AG08396 (cell line): ENCODE data around the gene IDH3A.

Experiments
- DNase-seq: peaks from one replicate; pipeline ENCODE4 v3.0.0; 2012; ENCODE audit warnings: low spot score, mixed read lengths

IDH3A gene

DNA sequence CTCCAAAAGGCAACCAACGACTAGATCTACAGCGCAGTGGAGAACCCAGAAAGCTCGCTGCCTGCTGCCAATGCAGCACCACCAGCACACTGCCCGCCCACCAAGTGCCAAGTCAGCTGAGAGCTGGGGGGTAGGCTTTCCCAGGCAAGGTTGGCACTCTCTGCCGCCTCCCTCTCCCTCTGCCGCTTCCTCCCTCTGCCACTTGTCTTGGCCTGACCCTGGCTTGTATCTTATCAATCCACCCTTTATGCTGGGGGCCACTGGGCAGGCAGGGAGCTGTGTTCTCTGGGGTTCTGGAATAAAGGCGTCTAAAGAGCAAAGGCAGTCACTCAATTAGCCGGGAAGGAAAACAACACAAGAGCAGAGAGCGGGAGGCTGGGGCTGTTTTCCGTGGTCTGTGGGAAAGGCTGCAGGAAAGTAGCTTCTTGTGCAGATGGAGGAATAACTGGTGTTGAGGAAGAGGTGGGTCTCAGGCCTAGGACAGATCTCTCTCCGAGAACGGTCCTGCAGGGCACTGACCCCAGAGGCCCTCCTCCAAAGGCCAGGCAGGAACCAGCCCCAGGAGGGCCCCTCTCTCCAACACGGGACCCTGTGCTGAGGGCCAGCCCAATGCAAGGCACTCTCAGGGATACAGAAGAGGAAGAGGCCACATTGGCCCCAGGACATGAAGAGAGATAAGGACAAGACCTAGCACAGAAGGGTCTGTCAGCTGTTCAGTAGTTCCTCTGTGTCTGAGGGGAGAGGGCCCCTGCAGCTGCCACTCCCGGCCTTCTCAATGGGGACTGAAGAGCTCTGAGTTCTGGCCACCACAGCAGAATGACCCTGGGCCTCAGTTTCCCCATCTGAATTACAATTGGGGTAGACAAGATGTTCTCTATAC is 54.4 kb downstream of the IDH3A start:
- DNase-seq, result no peak

DNA sequence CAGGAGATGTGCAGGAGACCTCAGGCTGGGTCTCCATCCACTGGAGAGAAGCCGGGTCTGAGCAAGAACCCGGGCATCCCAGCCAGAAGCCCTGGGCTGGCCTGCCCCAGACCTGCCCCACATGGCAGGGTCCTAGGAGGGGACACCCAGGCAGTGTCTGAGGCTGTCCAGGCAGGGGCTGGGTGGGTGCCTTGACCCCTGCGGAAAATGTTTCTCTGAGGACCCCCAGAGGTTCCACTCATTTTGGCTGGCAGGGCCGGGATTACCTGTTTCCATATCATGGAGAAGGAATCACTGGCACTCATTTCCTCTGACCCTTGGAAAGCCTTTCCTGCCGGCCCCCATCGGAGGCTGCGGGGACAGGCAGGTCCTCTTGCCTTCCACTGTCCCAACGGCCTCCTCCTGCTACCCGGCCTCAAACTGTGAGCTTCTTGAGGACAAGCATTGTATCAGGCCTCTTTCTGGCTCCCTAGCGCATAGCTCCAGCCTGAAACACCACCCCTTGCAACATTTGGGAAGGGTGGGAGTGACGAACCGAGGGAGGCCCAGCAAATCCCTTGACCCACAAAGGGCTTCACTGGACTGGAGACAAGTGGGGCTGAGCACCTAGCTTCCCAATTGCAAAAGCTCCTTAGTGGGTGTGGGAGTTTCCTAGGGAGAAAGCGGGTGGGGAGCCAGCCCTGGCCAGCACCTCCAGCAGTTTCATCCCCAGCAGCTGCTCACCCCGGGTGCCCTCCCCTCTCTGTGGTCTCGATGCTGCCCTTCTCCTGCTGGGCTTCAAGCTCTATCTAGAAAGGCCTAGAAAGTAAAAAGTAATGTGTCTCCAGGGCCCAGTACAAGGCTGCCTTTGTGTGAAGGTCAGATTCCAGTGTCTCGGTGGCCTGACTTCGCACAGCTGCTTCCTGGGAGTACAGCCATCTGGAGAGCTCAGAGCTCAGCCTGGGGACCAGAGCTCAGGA is 55.5 kb downstream of the IDH3A start:
- DNase-seq, result no peak

DNA sequence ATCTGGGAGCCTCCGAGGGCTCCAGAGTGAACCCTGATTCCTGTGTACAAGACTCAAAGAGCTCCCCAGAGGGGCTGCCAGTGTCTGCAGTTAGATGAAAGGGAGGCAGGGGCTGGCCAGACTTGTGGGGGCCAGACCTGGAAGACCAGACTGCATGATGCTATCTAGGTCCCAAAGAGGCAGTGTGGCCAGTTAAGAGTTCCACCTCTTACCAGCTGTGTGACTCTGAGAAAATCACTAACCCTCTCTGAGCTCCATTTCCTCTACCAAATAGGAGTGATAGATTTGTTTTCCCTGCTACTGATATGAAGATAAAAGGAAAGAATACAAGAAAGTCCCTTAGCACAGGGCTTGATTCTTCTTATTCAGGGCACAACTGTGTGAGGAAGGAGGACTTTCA is 56.2 kb downstream of the IDH3A start:
- DNase-seq, result no peak

DNA sequence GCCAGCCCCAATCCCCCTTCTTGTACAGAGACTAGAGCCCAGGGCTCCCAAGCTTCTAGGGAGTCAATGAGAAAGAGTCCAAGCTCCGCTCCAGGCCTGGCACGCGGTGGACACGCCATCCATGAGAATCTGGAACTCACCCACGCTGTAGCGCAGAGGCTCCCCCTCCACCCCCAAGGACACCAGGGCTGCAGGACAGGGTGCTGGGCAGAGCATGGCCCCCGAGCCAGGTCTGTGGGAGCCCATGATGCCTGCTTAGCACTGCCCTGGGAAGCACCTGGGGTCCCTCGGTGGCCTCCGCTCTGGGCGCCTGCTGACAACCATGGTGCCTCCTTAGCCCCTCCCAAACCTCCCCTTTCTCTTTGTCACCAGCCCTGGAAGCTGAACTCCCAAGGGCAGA is 56.7 kb downstream of the IDH3A start:
- no peak for DNase-seq

DNA sequence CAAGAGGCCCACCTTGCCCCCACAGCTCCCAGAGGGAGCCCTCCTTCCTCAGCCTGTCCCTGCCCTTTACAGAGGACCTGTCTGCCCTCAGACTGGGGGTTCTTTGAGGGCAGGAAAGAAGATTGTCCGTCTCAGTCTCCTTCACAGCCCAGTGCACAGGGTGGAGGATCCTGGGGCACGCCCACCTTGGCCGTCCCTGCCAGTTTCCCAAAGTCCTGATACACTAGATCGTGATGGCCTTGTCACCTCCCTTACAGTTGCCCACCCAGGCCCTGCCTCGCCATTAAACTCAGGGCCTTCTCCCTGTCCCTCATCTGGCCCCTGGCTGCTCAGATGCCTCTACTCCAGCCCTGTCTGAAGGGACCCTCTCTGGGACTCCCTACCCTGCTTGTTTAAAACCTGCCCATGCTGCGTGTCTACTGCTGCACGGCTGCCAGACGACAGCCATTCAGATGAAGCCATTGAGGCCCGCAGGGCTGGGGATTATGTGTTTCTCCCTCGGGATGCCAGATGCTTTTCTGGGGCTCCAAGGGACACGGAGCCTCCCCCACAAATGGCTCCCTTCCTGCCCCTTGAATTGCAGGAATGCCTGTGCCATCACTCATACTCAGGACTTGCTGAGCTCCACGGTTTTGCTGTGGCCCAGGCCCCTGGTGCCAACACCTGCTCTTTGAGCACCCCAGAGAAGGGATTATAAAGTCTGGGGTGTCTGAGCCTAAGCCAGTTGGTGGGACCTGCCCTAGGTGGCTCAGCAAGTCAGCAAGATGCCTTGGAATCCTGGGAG is 57.4 kb downstream of the IDH3A start:
- DNase-seq, result peak; percentile 17

DNA sequence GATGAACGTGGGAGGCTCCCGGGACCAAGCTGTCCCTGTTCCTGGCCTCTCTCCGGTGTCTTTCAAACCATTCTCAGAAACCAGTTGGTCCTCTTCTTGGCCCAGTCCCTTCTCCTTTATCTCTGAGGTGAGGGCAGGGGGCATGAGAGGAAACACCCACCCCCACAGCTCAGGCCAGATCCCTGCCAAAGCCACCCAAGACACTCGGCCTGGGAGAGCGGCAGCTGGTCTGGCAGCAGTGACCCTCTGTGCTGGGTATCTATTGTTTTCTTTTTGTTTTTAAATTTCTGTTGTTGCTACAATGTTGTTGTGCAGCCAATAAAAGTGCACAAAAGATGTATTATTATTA is 57.9 kb downstream of the IDH3A start:
- DNase-seq, result no peak

DNA sequence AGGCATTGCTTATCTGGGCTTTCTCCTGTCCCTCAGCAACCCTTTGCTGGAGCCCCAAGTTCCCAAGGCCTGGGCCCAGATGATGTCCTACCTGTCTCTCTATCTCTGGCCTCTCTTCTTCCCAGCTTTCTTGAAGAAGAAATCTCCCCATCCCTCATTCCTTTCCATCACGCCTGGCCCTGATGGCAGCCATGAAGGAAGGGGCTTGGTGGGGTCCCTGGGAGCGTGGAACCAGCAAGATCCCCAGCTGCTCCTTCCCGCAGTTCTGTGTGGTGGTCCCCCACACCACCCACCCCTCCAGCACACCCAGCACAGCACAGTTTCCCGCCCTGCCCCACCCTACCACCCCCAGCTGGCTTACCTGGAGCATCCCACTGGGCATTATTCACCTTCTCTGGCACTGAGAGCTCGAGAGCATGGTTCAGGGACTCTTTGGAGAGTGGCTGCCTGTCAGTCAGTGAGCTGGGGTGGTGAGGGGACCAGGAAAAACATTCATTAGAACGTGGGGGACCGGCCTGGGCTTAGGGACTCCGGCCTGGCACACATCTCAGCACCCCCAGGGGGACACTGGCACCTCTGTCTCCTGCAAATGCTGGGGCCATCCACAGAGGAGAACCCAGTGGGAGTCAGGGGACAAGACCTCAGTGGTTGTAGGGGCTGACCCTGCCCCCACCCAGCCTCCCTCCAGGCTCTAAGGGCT is 58.6 kb downstream of the IDH3A start:
- DNase-seq, result peak; percentile 1

DNA sequence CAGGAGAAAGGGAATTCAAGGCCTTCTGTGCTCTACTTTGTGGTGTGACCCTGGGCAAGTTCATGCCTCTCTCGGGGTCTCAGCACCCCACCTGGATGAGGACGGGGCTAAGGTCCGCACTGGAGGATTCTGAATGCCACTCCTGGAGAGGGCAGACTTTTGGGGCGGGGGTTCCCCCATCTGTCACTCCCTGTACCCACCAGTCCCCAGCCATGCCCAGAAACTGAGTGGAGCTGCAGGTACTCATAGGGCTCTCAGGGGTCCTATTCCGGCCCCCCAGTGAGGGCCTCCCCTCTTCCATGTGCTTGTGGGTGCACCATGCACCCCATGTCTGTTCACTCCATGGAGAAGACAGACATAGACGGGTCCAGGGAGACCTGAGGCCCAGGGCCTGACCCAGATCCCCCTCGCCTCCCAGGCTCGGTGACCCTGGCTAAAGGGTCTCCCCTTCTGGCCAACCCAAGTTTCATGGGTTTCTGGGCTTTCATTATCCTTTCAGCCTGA is 59.2 kb downstream of the IDH3A start:
- DNase-seq, result peak; percentile 1

DNA sequence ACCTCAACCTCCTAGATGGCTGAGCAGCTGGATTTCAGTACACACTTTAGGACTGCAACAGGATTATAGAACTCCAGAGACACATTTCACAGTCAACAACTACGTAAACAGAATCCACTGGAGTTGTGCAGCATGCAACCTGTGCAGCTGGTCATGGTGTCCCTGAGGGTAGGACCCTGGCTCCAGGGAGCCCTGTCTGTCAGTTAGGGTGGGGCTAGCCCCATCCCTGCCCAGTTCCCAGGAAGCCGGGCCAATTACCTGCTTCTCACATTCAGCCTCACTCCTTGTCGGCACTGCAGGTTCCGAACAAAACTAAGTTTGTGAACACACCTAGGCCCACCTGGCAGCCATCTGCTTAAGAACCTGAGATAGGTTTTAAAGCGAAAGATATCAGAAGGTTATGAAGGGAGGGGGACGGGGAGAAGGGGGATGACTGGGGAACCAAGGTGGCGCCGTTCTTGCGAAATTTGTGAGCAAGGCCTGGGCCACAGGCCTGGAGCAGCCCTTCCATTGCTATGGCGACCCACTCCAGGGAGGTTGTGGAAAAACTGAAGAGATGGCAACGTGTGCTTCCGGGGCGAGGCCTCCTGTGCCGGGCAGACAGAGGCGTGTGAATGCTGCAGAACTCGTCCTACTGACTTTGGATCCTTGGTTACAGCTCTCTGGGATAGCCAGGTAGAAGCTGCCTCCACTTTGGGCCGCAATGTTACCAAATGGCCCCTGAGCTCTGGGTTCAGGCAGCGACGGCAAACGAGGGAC is 59.9 kb downstream of the IDH3A start:
- no peak for DNase-seq

DNA sequence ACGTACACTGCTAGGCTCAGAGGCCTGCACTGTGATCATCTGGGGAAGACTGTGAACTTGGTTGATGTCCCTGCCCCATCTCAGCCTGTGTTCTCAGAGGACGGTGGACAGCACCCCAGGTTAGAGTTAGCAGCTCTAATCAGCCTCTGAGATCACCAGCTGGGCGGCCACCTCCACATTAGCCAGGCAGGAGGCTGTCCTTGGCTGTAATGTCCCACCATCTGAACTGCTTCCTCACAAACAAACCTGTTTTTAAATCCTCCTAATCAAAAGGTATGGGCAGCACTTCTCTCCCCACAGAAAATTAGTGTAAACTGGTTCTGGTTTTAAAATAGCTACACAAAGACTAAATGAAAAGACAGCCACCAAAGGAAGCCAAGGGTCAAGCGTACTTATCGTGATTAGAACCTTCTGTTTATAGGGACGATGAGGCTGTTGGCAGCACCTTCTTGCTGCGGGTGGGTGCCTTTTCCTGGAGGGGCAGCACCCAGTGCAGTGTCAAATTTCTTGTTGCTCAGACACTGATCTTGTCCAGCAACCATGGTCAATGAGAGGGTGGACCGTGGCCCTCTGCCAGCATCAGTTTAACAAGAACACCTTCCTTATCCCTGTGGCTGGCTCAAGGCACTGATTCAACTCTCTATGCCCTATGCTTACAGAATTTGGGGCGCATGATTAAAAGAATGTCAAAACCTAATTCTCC is 60.6 kb downstream of the IDH3A start:
- no peak for DNase-seq

DNA sequence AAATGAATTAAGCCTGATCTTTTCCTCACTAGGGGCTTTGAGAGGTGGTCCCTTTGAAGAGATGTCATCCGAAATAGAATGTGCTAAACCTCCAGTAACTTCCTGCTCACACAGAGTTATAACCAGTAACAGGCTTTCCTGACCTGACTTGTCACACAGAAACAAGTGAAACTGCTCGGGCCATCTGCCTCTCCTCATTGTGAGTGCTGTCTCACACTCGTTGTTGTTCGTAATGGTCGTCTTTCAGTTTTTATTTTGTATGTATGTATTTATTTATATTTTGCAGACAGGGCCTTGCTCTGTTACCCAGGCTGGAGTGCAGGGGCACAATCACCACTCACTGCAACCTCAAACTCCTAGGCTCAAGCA is 61.2 kb downstream of the IDH3A start:
- no peak for DNase-seq

DNA sequence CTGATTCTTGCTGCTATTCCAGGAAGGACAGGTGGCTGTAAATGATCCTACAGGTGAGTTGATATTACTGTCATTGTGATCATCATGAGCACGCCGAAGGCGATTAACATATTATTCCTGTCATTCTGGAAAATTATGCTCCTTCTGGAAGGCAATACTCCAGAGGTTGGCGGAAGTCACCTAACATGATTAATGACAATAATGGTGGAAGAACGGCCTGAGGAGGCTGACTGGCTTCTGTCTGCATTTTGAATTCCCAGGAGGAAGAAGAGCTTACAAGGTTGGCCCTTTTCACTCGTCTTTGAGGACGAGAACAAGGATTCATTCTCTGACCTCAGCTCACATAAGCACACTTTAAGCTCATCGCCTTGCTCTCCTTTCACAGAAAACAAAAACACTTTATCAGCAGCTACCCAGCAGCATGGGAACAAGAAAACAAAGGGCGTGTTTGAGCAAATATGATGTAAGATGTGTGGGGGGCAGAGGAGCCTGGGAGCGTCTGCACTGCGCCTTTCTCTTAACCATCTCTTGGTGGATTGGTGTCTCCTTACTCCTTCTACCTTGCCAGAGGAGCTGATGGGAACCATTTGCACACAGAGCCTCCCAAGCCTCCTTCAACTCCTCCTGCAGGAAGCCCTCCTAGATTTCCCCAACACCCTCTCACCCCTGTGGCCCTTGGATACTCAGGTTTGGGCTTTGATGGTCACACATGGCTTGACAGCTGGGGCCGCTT is 62.2 kb downstream of the IDH3A start:
- DNase-seq, result no peak

DNA sequence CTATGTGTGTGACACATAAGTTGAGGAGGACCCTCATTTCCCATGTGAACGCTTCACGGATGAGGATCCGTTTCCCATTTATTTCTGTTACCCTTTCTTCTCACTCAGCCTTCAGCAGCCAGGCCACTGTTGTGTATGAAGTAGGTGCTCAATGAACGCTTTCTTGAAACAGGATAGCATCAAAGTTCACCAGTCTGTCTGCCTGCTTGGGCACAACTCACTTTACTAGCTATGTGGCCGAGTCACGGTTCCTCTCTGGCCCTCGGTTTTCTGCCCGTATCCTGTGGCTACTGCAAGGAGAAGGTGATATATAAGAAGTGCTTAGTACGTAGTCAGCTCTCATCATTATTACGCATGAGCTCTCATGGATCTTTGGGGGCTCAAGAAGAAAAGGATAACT is 62.8 kb downstream of the IDH3A start:
- no peak for DNase-seq

DNA sequence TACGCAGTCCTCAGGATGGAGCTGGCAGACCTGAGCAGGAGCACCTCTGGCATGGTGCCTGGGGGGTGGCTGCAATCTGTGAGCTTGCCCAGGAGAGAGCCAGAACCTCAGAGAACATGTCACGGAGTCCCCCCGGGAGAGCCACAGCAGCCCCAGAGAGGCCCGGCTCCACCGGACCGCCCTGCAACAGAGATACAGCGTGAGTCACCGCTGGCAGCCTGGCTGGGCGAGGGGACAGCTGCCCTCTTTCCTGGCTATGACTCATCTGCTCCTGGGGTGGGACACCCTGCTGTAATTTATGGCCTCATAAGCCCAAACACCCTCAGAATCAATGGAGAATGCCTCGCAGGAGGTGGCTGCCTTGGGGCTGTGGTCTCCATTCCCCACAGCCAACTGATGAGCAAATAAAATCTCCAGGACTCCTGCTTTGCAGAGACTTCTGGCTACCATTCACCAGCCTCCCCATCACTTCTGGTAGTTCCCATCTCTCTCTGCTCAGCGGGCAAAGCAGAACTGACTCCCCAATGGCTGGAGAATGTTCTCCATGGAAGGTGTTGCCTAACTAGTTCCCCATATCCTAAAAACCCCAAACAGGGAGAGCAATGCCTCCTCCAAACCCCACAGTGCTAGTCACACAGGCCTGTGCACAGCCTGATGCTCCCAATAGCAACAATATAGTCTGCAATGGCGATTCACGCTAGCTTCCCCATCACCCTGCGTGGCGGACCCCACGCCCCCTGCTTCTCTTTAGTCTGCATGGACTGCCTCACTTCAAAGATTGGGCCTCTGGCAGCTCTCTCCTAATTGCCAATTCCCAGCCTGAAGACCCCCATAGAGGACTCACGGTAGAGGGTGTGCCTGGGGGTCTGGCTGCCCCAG is 63.6 kb downstream of the IDH3A start:
- peak; percentile 77 for DNase-seq

DNA sequence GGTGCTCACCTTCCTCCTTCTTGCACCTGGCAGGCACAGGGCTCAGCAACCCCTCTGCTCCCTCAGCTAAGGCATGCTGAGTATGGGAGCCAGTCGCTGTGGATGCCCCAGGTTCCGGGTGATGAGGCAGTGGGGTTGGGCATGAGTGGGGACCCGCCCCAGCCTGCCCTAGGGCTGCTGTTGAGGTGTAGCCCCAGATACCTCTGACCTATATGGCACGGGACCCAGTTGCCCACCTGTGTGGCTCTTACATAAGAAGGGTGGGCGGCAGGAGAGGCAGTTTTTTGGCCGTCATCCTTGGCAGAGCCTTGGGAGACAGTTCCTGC is 64.2 kb downstream of the IDH3A start:
- no peak for DNase-seq

DNA sequence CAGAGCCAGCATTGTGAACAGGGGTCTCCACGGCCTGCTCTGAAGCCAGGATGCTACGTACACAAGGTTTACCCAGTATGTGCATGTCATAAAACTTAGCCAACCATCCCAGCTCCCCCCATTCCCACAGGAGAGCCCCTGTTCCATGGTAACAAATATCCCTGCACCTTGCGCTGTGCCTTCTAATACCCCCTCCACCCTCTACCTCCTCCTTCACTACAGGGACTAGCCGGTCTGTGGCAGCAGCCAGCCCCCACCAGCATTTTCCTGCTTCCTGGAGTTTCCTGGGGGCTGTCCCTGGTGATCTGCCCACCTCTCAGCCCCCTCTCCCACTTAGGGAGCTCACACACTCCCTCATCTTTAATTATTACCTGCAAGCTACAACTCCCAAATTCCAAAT is 64.8 kb downstream of the IDH3A start:
- no peak for DNase-seq

DNA sequence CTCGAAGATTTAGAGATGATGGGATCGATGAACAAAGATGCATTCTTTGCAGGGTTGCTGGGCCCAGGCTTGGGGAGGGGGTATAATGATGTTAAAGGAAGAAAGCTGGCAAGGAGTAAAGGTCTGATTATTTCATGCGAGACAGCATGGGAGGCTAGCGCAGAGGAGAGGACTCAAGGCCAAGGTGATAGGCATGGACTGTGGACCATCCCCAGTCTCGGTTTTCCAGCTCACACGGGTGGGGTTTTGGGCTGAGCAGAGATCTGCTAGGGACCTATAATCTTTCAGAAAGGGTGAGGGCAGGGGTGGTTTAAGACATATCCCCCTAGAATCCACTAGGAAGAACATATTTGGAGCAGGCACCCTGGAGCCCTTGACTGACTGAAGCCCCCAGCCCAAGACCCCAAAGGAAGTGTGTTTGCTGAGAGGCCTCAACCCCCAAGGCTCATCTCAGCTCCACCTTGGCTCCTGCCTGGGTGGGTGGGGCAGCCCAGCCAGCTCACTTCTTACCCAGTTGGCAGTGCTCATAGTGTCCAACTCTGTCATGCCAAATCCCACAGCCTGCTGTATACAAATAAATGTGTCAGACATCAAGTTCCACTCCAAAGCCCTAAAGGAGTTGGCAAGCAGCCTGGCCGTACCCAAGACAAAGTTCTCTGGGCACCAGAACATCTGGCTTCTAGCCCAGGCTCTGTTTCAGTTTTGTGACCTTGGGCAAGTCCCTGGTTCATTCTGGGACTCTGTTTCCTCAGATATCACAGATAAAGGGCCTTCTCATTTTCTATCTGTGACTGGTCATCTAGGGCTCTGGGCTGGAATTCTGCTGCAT is 67.3 kb downstream of the IDH3A start:
- DNase-seq, result no peak

DNA sequence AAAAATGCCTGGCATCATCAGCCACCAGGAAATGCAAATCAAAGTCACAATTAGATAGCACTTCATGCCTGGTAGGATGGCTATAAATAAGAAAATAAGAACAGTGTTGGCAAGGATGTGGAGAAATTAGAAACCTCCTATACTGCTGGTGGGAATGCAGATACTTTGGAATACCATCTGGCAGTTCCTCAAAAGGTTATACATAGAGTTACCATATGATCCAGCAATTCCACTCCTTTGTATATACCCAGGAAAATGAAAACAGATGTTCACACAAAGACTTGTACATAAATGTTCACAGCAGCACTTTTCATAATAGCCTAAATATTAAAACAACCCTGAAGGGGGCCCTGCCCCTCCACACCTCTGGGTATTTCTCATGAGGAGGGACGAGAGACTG is 71.6 kb downstream of the IDH3A start:
- DNase-seq, result no peak
